Psoas muscle (tissue), 8 donors: ENCODE measurements around the gene FAHD2A. TPM values are rescaled to one million over a fixed set of nuclear protein-coding genes. Genes with fewer than 3 reads are reported as not detected.

ENCODE experiments used
- ATAC-seq, 4 donors: fragments of 200-7000 bp; cut with Tn5 transposase; one replicate each; pipeline ENCODE4 v1.9.1; 2020; ENCODE audit warnings: moderate library complexity in 3 of 4, mild to moderate bottlenecking in 2 of 4
- DNase-seq, 2 donors: peaks; one replicate each; pipeline ENCODE4 v3.0.0-alpha.2; 2020
- H3K27ac ChIP-seq: fragments of 200-600 bp; one replicate; pipeline ENCODE4 v1.8.0; 2022
- H3K27me3 ChIP-seq, 3 donors: fragments of 200-600 bp in 1 of 3; one replicate each; pipeline versions ENCODE4 v1.6.1 to v1.8.0; 2013 to 2022; ENCODE audit warnings: low read length in 2 of 3, mild to moderate bottlenecking in 2 of 3, moderate library complexity in 1 of 3; ENCODE audit not compliant: insufficient read depth in 3 of 3
- H3K36me3 ChIP-seq, 2 donors: fragments of 200-600 bp in 1 of 2; one replicate each; pipeline versions ENCODE4 v1.6.1 to v1.8.0; 2013 to 2022; ENCODE audit warnings: low read depth in 1 of 2, mild to moderate bottlenecking in 1 of 2, moderate library complexity in 1 of 2; ENCODE audit not compliant: insufficient read depth in 1 of 2
- H3K4me1 ChIP-seq: fragments of 200-600 bp; one replicate; pipeline ENCODE4 v1.8.0; 2022
- H3K4me3 ChIP-seq: fragments of 200-600 bp; one replicate; pipeline ENCODE4 v1.8.0; 2022; ENCODE audit warnings: mild to moderate bottlenecking
- H3K9me3 ChIP-seq: fragments of 200-600 bp; one replicate; pipeline ENCODE4 v1.8.0; 2022
- WGBS, 3 donors: extraction: QIAGEN DNeasy Blood & Tissue Kit; methylation state at CpG; one replicate each; pipeline versions ENCODE4 v1.1.6 to v1.1.7; 2013; 5-methylcytosine and 5-hydroxymethylcytosine counted together
- intact Hi-C, 2 donors: fragments of 100-400 bp; cut with DNase I; formaldehyde crosslinking; loops; one replicate each; pipeline versions ENCODE4 v1.11.0 to v1.14.2; 2022
- polyA plus RNA-seq, 3 donors: library from polyadenylated mRNA; stranded (reverse); fragments of 200-250 nt; gene quantifications; one replicate each; pipeline ENCODE4 v1.2.3, GENCODE V29; 2013
- total RNA-seq, 4 donors: library from RNA; stranded (reverse); fragmentation: NEBNext Ultra II Directional in 2 of 4; extraction: Animal tissue kit (Norgen Biotek cat#: 25700) in 2 of 4; gene quantifications; one replicate each; pipeline versions ENCODE4 v1.2.1 to v1.2.4, GENCODE V29; 2021 to 2023
- TF ChIP-seq, protein P1 (sequence below): fragments of 200-600 bp; IDR thresholded peaks from one replicate; pipeline ENCODE4 v1.8.0; 2022; ENCODE audit warnings: antibody characterized with exemption
- donor health status: healthy with polysubstance abuse.
- donor health status: DM: no; HTN: no; CAD: no; lungs with moderate emphysema.
- donor health status: Bipolar disorder and iron deficiency.
- donor health status: healthy.
- donor health status: DM: yes; HTN: yes; CAD: no.
- donor health status: DM: no; HTN: no; CAD: no.
- donor health status: DM: no; HTN: no; CAD: no.
- donor health status: DM: yes; HTN: yes; CAD: no.

Gene FAHD2A
- total and polyA plus RNA-seq, 7 donors = 21.9 to 39.0 (median 28.4) TPM

DNA sequence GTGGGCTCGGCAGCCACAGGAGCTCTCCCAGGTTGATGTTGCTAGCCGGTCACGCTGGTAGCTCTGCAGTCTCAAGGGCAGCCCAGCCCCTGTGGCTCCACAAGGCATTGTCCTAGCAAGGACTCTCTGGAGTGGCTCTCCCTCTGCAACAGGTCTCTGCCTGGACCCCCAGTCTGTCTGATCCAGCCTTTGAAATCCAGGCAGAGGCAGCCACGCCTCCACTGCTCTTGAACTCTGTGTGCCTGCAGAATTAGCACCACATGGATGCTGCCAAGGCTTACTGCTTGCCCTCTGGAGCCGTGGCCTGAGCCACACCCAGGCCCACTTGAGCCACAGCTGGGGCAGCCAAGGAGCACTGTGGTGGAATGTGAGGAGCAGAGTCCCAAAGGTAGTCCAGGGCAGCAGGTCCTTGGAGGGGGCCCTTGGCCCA, 43.0 kb upstream of the FAHD2A start:
- no peak for DNase-seq

DNA sequence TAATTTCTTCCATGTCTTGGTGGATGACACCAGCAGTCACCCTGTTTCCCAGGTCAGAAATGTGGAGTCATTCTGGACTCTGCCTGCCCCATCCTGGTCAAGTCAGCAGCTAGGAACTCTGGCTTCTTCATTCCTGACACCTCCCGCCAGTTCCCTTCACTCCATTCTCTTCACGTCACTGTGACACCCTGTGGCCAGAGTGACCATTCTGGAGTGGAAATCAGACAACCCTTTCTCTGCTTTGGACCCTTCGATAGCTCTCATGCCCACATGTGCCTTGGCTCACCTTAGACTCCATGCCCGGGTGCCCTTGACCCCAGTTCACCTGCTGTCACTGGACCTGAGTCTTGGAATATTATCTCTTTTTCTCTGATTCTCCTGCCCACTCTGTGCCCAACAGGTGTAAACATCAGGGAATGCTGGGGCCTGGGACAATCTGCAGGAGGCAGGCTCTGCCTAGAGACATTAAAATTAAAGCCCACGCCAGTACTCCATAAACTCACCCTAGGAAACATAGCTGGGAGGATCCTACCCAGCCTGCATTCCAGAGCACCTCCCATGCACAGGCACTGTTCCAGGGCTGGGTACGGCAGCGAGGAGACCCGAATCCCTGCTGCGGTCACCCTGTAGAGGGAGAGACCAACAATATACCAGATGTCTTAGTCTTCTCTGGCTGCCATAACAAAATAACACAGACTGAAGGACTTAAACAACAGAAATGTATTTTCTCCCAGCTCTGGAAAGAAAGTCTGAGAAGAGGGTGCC, 41.1 kb upstream of the FAHD2A start:
- DNase-seq = no peak
- WGBS, 3 donors = 69 to 75% (median 72%) methylated on average over 9 of the region's 9 CpGs
- no peaks in the 10 kb centered on the region for H3K27me3 ChIP-seq

More for the DNA sequence above, 43.0 kb upstream of the FAHD2A start:
- no peaks in the 10 kb centered on the region for H3K4me1 ChIP-seq
- ATAC-seq = no peak
- H3K4me3 ChIP-seq = no peak overlapping the region
- H3K27ac ChIP-seq = no peak overlapping the region
- TF ChIP-seq, protein P1, sequence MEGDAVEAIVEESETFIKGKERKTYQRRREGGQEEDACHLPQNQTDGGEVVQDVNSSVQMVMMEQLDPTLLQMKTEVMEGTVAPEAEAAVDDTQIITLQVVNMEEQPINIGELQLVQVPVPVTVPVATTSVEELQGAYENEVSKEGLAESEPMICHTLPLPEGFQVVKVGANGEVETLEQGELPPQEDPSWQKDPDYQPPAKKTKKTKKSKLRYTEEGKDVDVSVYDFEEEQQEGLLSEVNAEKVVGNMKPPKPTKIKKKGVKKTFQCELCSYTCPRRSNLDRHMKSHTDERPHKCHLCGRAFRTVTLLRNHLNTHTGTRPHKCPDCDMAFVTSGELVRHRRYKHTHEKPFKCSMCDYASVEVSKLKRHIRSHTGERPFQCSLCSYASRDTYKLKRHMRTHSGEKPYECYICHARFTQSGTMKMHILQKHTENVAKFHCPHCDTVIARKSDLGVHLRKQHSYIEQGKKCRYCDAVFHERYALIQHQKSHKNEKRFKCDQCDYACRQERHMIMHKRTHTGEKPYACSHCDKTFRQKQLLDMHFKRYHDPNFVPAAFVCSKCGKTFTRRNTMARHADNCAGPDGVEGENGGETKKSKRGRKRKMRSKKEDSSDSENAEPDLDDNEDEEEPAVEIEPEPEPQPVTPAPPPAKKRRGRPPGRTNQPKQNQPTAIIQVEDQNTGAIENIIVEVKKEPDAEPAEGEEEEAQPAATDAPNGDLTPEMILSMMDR = no peak
- no peaks in the 10 kb centered on the region for H3K9me3 ChIP-seq
- WGBS, 3 donors = 51 to 73% (median 56%) methylated on average over 5 of the region's 5 CpGs
- intact Hi-C loops = no loop called here
- no peaks in the 10 kb centered on the region for H3K27me3 ChIP-seq
- no peaks in the 10 kb centered on the region for H3K36me3 ChIP-seq

DNA sequence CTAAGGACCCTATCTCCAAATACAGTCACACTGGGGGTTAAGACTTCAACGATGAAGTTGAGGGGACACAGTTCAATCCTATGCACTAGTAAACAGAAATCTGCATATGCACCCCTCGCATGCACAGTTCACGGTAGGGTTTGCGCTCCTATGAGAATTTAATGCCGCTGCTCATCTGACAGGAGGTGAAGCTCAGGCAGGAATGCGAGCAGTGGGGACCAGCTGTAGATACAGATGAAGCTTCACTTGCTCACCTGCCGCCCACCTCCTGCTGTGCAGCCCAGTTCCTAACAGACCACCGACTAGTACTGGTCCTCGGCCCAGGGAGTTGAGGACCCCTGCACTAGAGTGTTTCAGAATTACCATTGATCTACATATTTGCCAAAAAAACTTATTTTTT, 40.0 kb upstream of the FAHD2A start:
- no peak for DNase-seq
- no peak overlapping the region for H3K4me3 ChIP-seq
- ATAC-seq = no peak

More for the DNA sequence above, 41.1 kb upstream of the FAHD2A start:
- intact Hi-C loops = no loop called here
- no peaks in the 10 kb centered on the region for H3K9me3 ChIP-seq
- no peaks in the 10 kb centered on the region for H3K36me3 ChIP-seq
- no peak overlapping the region for H3K27ac ChIP-seq
- no peak for ATAC-seq
- no peak overlapping the region for H3K4me3 ChIP-seq
- H3K4me1 ChIP-seq = no peaks in the 10 kb centered on the region
- TF ChIP-seq, protein P1 = no peak

DNA sequence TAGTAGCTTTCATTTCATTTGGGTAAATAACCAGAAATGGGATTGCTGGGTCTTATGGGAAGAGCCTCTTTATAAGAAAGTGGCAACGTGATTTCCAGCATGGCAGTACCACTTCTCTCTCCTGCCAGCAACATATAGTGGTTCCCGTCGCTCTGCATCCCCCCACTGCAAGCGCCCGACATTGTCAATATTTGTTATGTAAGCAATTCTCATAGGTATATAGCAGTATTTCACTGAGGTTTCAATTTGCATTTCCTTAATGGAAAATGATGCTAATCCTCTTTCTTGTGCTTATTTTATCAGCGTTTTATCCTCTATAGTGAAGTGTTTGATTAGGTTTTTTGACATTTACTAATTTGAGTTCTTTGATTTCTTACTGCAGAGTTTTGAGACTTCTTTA, 36.0 kb upstream of the FAHD2A start:
- DNase-seq (no peak), ATAC-seq (no peak)
- H3K4me3 ChIP-seq = no peak overlapping the region
- H3K4me1 ChIP-seq = no peaks in the 10 kb centered on the region
- H3K27me3 ChIP-seq = no peaks in the 10 kb centered on the region
- intact Hi-C loops = no loop called here
- no peak overlapping the region for H3K27ac ChIP-seq
- TF ChIP-seq, protein P1 = no peak
- no peaks in the 10 kb centered on the region for H3K9me3 ChIP-seq
- WGBS, 3 donors = 81 to 83% (median 83%) methylated on average over 6 of the region's 6 CpGs
- no peaks in the 10 kb centered on the region for H3K36me3 ChIP-seq

More for the DNA sequence above, 40.0 kb upstream of the FAHD2A start:
- TF ChIP-seq, protein P1 = no peak
- H3K36me3 ChIP-seq = no peaks in the 10 kb centered on the region
- intact Hi-C loops = no loop called here
- H3K27ac ChIP-seq = no peak overlapping the region
- H3K27me3 ChIP-seq = no peaks in the 10 kb centered on the region
- H3K4me1 ChIP-seq = no peaks in the 10 kb centered on the region
- WGBS, 3 donors = 89 to 90% (median 90%) methylated on average over 9 of the region's 9 CpGs
- no peaks in the 10 kb centered on the region for H3K9me3 ChIP-seq
